ENCODE data around the gene SEC16A.

The SEC16A gene

GRCh38 chr9:136528716-136529341, 46.0 kb upstream of the SEC16A start:
- H3K4me3 ChIP-seq (ENCODE audit: control insufficient read depth, low read depth, low read length): no peak overlapping the region
- no peak for DNase-seq (ENCODE audit: low read depth)
- TF ChIP-seq CTCF (IDR thresholded peaks at IDR 0.05; ENCODE audit: control insufficient read depth, insufficient read depth, low read depth, low read length, missing control alignments): no peak

GRCh38 chr9:136527721-136528710, 45.2 kb upstream of the SEC16A start:
- TF ChIP-seq CTCF (IDR thresholded peaks at IDR 0.05; ENCODE audit: control insufficient read depth, insufficient read depth, low read depth, low read length, missing control alignments): no peak
- DNase-seq (ENCODE audit: low read depth): no peak
- H3K4me3 ChIP-seq (ENCODE audit: control insufficient read depth, low read depth, low read length): no peak overlapping the region

- no peak for TF ChIP-seq CTCF (IDR thresholded peaks at IDR 0.05; ENCODE audit: control insufficient read depth, insufficient read depth, low read depth, low read length, missing control alignments)
- H3K4me3 ChIP-seq (ENCODE audit: control insufficient read depth, low read depth, low read length): no peak overlapping the region
- DNase-seq (ENCODE audit: low read depth): no peak
Measured at GRCh38 chr9:136527131-136527530, 44.3 kb upstream of the SEC16A start.

- no peak for DNase-seq (ENCODE audit: low read depth)
- H3K4me3 ChIP-seq (ENCODE audit: control insufficient read depth, low read depth, low read length): no peak overlapping the region
- no peak for TF ChIP-seq CTCF (IDR thresholded peaks at IDR 0.05; ENCODE audit: control insufficient read depth, insufficient read depth, low read depth, low read length, missing control alignments)
Measured at GRCh38 chr9:136526625-136527066, 43.8 kb upstream of the SEC16A start.

GRCh38 chr9:136525841-136526499, 43.1 kb upstream of the SEC16A start:
- no peak for DNase-seq (ENCODE audit: low read depth)
- no peak overlapping the region for H3K4me3 ChIP-seq (ENCODE audit: control insufficient read depth, low read depth, low read length)
- no peak for TF ChIP-seq CTCF (IDR thresholded peaks at IDR 0.05; ENCODE audit: control insufficient read depth, insufficient read depth, low read depth, low read length, missing control alignments)

GRCh38 chr9:136525207-136525606, 42.4 kb upstream of the SEC16A start:
- TF ChIP-seq CTCF (IDR thresholded peaks at IDR 0.05; ENCODE audit: control insufficient read depth, insufficient read depth, low read depth, low read length, missing control alignments): no peak
- no peak overlapping the region for H3K4me3 ChIP-seq (ENCODE audit: control insufficient read depth, low read depth, low read length)
- no peak for DNase-seq (ENCODE audit: low read depth)
